Activated CD4-positive, CD25-positive, alpha-beta regulatory T cell (primary cell): ENCODE data around the gene NRROS.
A peak's percentile ranks its signal among the peaks of the same experiment; 100 is the strongest.
"Not testable (repeated sequence)": the region's sequence is repeated elsewhere in the genome, so short reads cannot be mapped to it uniquely, and the experiment has no call there.

Experiments
- DNase-seq, 4 experiments: peaks; one replicate each; lab custom pipeline; 2025; lab: John Stamatoyannopoulos, UW

The NRROS gene

DNA sequence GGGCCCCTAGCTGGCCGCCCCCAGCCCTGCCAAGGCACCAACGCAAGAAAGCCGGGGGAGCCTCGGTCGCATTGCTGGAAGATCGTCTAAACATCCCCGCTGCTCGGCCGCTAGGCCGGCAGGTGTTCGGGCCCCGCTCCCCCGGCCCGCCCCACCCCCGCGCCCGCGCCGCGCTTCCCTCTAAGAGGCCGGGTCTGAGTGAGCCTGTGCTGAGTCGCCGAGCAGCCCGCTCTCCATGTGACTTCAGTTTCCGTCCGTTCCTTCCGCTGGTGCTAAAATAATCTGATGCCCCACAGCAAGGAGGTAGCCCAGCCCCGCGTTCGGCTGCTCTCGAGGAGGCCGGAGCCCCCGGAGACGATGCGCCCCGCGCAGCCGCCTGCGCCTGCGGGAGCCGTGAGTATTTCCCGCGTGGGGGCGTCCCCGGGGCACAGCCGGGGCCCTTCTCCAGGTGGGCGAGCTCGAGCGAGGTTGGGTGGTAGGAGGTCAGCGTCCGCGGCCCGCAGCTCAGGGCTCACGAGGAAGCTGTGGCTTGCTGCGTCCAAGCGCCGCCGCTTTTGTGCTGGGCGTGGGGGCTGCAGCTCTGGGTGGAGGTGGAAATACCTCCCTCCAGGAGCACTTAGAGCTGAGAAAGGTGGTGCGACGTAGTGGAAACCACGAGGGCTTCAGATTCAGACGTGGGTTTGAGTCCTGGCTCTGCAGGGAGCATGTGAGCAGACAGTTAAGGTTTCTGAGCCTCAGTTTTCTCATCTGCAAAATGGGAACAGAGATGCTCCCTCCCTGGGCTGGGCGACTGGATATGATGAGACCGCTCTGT is at the start of gene NRROS:
NRROS (plus strand) TSS at position 212 of the 814 bp plus-strand sequence. CDS start 14,846 bp downstream, outside the sequence.
- peak; percentile 41 to 52 (median 44) for DNase-seq

DNA sequence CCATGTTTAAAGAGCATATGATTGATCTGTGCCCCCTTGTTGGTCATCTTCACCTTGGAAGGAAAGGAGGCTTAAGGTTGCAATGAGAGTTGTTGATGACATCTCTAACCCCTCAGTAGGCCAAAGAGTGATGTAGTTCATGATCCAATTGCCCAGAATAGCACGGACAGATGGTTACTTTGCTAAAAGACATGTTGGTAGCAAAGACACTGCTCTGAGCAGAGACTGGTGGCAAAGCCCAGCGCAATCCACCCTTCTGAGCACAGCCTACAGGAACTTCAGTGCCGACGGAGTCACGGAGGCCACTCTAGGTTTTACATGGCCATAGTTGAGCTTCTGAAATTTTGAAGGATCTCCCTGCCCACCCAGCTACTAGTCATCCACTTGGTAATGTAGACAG is 49.2 kb upstream of the NRROS start:
- DNase-seq, result no peak

DNA sequence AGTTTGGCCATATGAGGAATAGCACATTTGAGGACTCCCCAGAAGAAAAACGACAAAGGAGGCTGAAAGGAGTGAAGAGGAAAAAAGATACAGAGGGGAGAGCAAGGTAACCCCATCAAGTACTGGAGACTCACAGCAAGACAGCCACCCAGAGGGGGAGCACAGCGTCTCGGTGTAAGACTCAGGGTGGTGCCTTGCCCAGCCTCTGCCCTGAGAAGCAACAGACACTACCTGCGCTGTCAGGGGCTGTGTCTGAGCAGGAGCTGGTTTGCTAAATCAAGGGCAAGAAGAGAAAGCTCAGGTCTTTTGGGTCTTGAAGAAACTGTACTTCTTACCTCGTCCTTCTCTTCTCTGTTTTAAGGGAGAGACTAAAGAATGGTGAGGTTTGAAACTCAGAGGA is 43.1 kb upstream of the NRROS start:
- DNase-seq, result no peak

DNA sequence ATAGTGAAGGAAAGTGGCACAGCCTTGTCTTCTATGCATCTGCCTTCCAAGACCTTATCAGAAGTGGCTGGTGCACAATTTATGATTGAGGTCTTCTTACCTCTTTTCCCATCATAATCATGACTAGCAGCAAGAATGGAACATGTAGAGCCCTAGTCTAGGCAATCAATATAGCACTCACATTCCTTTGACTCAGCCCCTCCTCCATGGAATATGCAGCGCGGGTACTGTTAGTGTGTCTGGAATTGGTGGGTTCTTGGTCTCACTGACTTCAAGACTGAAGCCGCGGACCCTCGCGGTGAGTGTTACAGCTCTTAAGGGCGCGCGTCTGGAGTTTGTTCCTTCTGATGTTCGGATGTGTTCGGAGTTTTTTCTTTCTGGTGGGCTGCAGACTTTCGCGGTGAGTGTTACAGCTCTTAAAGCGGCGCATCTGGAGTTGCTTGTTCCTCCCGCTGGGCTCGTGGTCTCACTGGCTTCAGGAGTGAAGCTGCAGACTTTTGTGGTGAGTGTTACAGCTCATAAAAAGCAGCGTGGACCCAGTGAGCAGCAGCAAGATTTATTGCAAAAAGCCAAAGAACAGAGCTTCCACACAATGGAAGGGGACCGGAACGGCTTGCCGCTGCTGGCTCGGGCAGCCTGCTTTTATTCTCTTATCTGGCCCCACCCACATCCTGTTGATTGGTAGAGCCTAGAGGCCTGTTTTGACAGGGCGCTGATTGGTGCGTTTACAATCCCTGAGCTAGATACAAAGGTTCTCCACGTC is 41.3 kb upstream of the NRROS start:
- DNase-seq, result peak in 1 of 4 experiments; percentile 8

DNA sequence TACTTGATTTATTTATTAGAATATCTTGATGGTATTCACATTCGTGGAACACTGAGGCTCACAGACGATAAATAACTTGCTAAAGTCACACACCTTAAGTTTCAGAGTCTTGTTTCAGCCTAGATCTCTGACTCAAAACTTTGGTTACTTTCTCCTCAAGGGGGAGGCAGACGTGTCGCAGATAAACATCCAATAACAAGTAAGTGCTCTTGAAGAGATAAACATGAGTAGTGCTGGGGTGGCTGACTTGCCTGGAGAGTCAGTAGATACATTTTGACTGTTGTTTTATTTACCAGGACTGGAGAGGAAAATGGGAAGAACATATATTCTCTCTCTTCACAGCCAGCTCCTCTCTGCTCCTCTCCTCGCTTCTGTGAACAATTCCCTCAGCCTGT is 39.8 kb upstream of the NRROS start:
- no peak for DNase-seq

DNA sequence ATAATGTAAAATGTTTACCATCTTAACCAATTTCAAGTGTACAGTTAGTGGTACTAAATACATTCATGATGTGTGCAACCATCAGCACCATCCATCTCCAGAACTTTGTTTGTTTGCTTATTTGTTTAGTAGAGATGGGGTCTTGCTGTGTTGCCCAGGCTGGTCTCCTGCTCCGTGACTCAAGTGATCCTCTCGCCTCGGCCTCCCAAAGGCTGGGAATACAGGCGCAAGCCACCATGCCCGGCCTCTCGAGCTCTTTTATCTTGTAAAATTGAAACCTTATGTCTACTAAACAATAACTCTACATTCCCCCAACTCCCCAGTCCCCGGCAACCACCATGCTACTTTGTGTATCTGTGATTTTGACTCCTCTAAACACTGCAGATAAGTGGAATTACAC is 39.1 kb upstream of the NRROS start:
- no peak for DNase-seq

DNA sequence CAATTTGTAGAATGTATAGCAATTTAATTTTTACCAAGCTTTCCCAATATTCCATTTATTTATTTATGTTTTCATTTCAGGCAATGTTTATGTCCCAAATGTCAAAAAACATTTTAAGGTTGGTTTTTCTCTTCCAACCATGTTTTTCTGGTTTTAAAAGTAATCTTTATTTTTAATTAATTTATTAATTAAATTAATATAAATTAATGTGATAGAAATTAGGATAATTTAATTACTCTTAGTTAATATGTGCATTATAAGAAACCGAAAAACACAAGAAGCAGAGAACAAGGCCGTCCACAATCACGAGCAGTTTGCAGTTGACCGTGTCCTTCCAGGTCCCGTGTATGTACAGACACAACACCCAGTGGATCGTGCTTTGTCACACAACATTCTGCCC is 36.8 kb upstream of the NRROS start:
- no peak for DNase-seq

DNA sequence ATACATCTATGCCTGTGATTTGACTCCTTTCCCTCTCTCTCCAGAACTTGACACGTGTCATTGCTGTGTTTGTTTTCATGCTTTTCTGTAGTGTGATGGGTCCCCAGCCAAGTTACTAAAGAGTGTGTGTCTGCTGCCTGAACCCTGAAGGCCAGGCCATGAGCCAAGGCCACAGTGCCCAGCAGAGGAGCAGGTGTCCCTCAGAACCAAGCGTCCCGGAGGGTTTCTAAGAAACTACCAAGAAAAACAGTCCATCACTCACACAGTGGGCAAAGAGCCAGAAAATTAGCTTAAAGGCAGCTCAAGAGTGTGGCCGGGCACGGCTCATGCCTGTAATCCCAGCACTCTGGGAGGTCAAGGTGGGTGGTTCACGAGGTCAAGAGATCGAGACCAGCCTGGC is 35.8 kb upstream of the NRROS start:
- no peak for DNase-seq

DNA sequence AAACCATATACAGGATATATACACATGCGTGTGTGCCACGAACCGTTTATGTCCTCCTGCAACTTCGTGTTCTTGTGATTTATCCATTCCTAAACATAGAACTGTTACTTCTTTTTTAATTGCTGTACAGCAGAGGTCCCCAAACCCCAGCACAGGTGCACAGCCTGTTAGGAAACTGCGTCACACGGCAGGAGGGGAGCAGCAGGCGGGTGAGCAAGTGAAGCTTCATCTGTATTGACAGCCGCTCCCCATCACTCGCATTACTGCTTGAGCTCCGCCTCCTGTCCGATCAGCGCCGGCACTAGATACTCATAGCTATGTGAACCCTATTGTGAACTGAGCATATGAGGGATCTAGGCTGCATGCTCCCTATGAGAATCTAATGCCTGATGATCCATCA is 34.9 kb upstream of the NRROS start:
- DNase-seq, result peak in 2 of 4 experiments; percentile 32 to 42

DNA sequence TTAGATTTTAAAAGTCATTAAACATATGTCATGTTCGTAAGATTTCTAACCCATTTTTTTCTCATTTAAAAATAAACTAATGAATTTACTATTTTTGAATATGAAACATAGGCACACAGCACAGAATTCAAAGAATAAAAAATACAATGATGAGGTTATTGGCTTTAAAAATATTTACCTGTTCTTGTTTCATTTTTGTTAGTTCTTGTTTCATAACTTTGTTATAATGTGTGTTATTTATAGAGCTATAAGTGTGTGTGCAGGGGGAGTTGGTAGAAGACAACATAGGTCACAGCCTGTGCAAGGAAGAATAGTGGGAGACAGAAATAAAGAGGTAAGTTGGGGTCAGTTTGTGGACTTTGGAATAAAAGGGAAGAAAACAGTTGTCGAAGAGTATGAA is 30.8 kb upstream of the NRROS start:
- DNase-seq, result no peak

DNA sequence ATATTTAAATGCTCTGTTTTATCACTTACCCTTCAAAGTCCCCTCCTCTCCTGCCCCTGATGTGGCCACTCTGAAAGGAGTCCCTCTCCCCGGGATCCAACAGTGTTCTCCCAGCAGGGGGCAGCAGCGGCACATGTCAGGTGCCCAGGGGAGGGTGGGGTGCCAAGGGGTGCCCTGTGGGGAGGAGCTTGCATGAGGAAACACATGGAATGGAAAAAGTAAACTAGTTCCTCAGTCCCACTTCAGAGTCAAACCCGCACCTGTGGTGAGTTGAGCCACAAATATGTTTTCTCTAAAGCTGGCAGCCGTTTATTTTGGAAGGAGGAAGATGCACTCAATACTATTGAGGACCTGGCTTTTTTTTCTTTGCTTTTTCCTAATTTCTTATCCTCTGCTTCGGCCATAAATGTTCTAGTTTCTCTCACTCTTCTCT is 30.1 kb upstream of the NRROS start:
- DNase-seq, result peak; percentile 78 to 97 (median 91)

DNA sequence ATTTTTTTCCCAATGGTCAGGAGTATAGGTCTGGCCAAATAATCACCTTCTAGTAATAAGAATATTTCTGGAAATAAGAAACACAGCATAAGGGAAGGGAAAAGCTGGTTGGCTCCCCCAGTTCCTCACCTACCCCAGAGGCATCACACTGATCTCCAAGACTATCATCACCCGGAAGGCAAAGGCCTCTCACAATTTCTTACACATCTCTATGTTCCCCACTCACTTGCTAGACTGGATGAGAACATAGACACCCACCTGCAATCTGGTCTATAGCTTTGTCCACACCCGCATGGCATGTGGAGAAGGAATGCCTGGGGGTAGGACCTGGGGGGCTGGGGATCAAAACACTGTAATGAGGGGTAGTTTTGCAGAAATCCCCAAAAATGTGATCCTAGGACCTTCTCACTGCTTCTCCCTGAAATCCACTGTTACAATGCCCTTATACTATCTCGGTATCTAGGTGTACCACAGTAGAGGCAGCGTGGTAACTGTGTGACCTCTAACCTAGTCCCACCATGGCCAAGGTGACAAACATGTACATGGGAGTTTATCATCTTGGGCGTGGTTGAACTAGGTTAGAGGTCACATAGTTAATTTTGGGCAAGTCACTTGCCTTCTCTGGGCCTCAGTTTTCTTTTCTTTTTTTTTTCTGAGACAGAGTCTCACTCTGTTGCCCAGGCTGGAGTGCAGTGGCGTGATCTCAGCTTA is 29.5 kb upstream of the NRROS start:
- DNase-seq, result no peak

DNA sequence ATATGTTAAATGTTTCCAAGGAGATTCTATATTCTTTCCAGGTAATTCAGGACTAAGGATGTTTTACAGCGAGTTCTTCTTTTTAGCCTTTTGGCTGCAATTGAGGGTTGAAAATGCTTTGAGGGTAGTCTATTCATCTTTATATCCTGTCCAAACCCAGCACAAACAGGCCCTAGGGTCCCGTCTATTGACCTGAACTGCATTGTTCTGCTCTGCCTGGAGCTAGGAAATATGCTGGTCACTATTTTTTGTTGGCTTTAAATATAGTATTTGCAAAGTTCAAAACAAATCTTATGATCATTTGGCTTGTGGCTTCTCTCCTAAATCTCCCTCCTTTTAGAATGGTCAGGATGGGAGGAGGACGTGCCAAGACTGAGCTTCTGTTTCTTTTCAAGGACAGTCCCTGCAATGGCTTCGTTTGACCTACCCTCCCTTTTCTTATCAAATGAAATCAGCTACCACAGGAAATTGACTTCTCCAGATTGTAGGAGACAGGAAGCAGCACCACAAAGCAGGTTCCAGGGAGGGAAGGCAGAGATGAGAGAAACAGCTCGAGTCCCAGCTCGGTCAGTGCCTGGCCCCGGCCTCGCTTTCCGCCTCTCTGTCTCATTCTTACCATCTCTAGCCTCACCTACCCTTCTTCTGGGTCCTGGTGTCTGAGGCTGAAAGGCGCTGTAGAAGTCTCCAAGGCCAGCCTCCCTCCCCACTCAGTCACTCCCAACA is 27.6 kb upstream of the NRROS start:
- no peak for DNase-seq

DNA sequence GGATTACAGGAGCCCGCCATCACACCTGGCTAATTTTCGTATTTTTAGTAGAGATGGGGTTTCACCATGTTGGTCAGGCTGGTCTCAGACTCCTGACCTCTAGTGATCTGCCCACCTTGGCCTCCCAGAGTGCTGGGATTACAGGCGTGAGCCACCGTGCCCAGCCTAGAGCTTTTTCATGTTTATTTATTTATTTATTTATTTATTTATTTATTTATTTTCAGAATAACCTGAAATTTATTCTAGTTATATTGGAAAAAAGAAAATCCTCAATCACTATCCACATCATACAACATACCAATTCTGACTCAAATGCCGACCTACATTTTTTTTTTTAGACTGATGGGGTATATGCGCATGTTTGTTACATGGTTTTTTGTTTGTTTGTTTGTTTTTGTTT is 24.3 kb upstream of the NRROS start:
- not testable (repeated sequence) for DNase-seq

DNA sequence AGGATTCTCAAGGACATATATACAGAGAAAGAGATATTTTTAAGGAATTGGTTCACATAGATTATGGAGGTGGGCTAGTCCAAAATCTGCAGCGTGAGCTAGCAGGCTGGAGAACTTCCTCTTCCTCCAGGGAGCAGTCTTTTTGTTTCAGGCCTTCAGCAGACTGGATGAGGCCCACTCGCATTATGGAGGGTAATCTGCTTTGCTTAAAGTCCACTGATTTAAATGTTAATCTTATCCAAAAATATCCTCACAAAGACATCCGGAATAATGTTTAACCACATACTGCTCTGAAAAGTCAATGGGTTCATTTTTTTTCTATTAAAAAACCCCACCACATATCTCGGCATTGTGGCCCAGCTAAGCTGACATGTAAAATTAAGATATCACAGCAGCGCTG is 22.2 kb upstream of the NRROS start:
- no peak for DNase-seq

DNA sequence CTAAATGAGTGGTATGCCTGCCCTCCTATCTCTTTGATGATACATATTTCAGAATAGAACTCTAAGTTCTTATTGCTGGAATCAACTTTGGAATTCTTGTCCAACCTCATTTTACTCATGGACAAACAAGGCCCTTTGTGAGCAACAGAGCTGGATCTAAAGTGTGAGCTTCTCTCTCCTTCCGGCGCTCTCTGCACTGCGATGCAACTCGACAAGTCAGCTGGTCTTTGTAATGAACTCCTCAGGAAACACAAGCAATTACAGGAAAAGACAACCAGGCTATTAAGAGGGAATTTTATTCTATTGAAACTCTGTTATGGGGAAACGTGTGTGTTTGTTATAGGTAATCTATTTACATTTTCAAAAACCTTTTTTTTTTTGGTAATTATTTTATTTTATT is 20.3 kb upstream of the NRROS start:
- no peak for DNase-seq

DNA sequence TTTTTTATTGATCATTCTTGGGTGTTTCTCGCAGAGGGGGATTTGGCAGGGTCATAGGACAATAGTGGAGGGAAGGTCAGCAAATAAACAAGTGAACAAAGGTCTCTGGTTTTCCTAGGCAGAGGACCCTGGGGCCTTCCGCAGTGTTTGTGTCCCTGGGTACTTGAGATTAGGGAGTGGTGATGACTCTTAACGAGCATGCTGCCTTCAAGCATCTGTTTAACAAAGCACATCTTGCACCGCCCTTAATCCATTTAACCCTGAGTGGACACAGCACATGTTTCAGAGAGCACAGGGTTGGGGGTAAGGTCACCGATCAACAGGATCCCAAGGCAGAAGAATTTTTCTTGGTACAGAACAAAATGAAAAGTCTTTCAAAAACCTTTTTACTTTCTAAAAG is 19.9 kb upstream of the NRROS start:
- DNase-seq, result not testable (repeated sequence)

DNA sequence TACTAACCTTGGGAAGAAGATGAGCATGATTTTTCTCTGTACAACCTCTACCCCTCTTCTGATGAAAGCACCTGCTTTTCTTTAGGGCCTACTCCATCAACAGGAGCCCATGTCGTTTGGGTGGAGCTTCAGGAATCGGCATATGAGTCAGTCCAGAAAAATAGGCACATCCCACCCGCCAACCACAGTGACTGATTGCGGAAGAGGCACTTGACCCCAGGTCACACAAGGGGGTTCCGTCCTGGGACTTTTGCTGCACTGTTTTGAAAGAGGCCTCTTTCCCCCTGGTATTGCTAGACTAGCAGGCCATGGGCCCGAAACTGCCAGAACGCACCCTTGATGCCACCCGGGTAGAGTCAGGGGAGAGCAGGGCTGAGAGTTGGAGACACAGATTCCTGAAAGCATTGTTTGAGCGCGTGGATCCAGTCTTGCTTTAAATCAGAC is 19.3 kb upstream of the NRROS start:
- DNase-seq, result no peak

DNA sequence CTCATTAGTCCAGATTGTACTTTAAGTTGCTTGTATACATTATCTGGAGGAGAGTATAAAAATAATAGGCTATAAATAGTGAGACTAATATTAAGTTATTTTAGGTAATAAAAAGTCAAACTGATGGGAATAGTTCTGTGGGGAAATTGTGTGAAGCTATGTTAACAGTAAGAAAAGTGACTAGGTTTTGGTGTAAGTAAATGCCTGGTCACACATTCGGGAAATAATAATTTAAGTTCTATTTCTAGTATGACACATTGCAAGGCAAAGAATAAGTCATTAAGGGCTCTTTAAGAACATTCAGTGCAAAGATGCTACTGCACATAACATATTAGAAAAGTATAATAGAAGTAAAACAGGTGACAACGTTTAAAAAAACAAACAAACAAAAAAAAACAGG is 18.8 kb upstream of the NRROS start:
- DNase-seq, result no peak

DNA sequence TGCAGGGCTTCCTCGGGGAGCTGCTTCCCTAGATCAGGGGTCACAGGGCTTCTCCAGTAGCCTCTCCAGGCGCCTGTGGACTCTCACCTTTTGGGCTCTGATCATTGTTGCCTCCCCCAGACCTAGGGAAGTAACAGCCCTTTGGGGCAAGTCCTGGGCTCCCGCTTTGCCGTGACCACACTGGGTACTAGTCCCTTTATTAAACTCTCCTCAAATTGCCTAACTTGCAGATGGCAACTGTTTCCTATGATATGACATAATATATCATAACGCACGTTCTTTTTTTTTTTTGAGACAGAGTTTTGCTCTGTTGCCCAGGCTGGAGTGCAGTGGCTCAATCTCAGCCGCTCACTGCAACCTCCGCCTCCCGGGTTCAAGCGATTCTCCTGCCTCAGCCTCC is 17.9 kb upstream of the NRROS start:
- DNase-seq, result no peak

DNA sequence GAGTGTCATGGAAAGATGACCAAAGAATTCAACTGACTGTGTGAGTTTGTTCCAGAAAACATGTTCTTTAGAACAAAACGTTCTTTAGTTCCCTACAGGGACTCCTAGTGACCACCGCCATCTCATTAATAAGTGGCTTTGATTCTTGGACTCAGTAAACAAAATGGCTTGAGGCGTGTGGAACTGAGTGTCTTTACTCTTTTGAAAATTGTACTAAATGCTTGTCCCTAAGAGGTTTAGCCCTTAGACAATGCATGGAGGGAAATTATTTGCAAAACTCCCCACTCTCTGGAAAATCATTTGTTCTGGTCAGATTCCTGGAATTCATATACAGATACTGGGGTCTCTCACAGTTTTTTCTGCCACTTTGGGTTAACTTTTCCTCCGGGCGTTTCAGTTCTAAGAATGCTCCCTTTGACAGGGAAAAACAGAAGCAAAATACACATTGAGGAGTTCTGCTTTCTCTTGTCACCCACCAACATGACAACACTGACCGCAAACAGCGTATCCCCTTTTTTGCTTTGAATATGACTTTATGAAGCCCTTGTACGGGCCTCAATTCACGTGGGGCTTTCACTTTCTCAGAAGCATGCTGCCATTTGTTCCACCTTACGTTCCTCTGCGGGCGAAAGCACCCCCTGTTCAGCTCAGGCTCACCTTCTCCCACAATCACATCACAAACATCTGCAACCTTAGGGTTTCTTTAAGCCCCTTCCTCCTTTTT is 15.3 kb upstream of the NRROS start:
- DNase-seq, result no peak
